Spleen (tissue), 11 donors: ENCODE data around the gene LPP. TPM values are rescaled to one million over a fixed set of nuclear protein-coding genes. Genes with fewer than 3 reads are reported as not detected.

Experiments
- DNase-seq: peaks from one replicate; pipeline ENCODE4 v3.0.0-alpha.2; 2020
- H3K27ac ChIP-seq, 8 donors: fragments of 200-600 bp; sonication (generic) in 7 of 8; 1 replicate in 4 of 8; 2 replicates in 4 of 8; pipeline versions ENCODE4 v1.5.0 to v1.8.0; 2016 to 2021; ENCODE audit warnings: inconsistent platforms in 4 of 8, mild to moderate bottlenecking in 4 of 8, moderate library complexity in 1 of 8
- H3K27me3 ChIP-seq, 7 donors: fragments of 200-600 bp; sonication (generic) in 6 of 7; replicated peaks in 1 of 7; 1 replicate in 4 of 7; 2 replicates in 3 of 7; pipeline versions ENCODE4 v1.5.0 to v1.8.0; 2016 to 2021; ENCODE audit warnings: inconsistent platforms in 3 of 7, mild to moderate bottlenecking in 1 of 7
- H3K36me3 ChIP-seq, 6 donors: fragments of 200-600 bp; sonication (generic) in 5 of 6; 1 replicate in 4 of 6; 2 replicates in 2 of 6; pipeline versions ENCODE4 v1.5.0 to v1.8.0; 2016 to 2021; ENCODE audit warnings: inconsistent platforms in 2 of 6
- H3K4me1 ChIP-seq, 6 donors: fragments of 200-600 bp; sonication (generic) in 5 of 6; 1 replicate in 3 of 6; 2 replicates in 3 of 6; pipeline versions ENCODE4 v1.5.0 to v1.8.0; 2016 to 2021; ENCODE audit warnings: inconsistent platforms in 3 of 6
- H3K4me3 ChIP-seq, 8 donors: fragments of 200-600 bp; sonication (generic) in 7 of 8; 1 replicate in 4 of 8; 2 replicates in 4 of 8; pipeline versions ENCODE4 v1.5.0 to v1.8.0; 2016 to 2021; ENCODE audit warnings: inconsistent platforms in 4 of 8, mild to moderate bottlenecking in 4 of 8, moderate library complexity in 2 of 8
- H3K9me3 ChIP-seq, 8 donors: fragments of 200-600 bp; sonication (generic) in 7 of 8; 1 replicate in 4 of 8; 2 replicates in 4 of 8; pipeline versions ENCODE4 v1.5.0 to v1.8.0; 2016 to 2021; ENCODE audit warnings: inconsistent platforms in 4 of 8
- CTCF ChIP-seq, 11 experiments: fragments of 200-600 bp in 7 of 11; fragments of 450-650 bp in 4 of 11; sonication (generic) in 4 of 11; IDR thresholded peaks in 8 of 11; conservative IDR thresholded peaks in 3 of 11; 1 replicate in 7 of 11; 2 replicates in 4 of 11; pipeline versions ENCODE4 v1.4.0 to v1.8.0; 2016 to 2021; ENCODE audit warnings: antibody characterized with exemption in 11 of 11, inconsistent platforms in 4 of 11, mild to moderate bottlenecking in 1 of 11
- POLR2A ChIP-seq, 3 donors: fragments of 450-650 bp; IDR thresholded peaks; one replicate each; pipeline ENCODE4 v1.5.1; 2017; ENCODE audit warnings: antibody characterized with exemption in 3 of 3, mild to moderate bottlenecking in 1 of 3
- POLR2AphosphoS5 ChIP-seq, 3 donors: sonication (generic); formaldehyde crosslinking; IDR thresholded peaks; one replicate each; pipeline ENCODE4 v1.5.1; 2017; ENCODE audit warnings: antibody characterized with exemption in 3 of 3
- WGBS, 5 donors: extraction: QIAGEN DNeasy Blood & Tissue Kit in 3 of 5; methylation state at CpG; one replicate each; pipeline versions ENCODE4 v1.1.5 to v1.1.7; 2013 to 2018; 5-methylcytosine and 5-hydroxymethylcytosine counted together
- intact Hi-C: fragments of 100-400 bp; cut with DNase I; formaldehyde crosslinking; loops from one replicate; pipeline ENCODE4 v1.15.0; 2023; ENCODE audit warnings: low total_unique reads
- polyA plus RNA-seq, 3 donors: library from polyadenylated mRNA; stranded (reverse); fragments of 200-250 nt; gene quantifications; one replicate each; pipeline ENCODE4 v1.2.1, GENCODE V29; 2013
- total RNA-seq, 7 donors: library from RNA; depleted of rRNA in 3 of 7; stranded (reverse); fragments of >200 nt in 3 of 7; fragmentation: NEBNext Ultra II Directional in 4 of 7; extraction: Animal tissue kit (Norgen Biotek cat#: 25700) in 4 of 7; gene quantifications; one replicate each; pipeline versions ENCODE4 v1.1.0 to v1.2.1, GENCODE V29; 2016 to 2021
- donor health status: healthy with polysubstance abuse.
- donor health status: DM: no; HTN: no; CAD: no; lungs with moderate emphysema.
- donor health status: DM: no; HTN: no; CAD: no.
- donor health status: Bipolar disorder and iron deficiency.
- donor health status: healthy.
- donor health status: DM: no; HTN: no; CAD: no.
- donor health status: DM: yes; HTN: yes; CAD: no.

LPP gene
- total and polyA plus RNA-seq, 10 donors: 2.4 to 270 (median 156) TPM

- no peaks in the 10 kb centered on the region for H3K36me3 ChIP-seq
- H3K27me3 ChIP-seq: no peaks in the 10 kb centered on the region
- no peak overlapping the region for H3K27ac ChIP-seq
- no peak for TF ChIP-seq POLR2AphosphoS5 (IDR thresholded peaks at IDR 0.05)
- no peak for TF ChIP-seq POLR2A (IDR thresholded peaks at IDR 0.05)
- TF ChIP-seq CTCF (IDR thresholded peaks at IDR 0.05 in 8 of 11, conservative IDR thresholded peaks at IDR 0.05 in 3 of 11): no peak
- H3K4me3 ChIP-seq: no peak overlapping the region
- no peak for DNase-seq
- 89 to 93% (median 91%) methylated on average over 9 of the region's 9 CpGs for WGBS, 5 donors
- no peaks in the 10 kb centered on the region for H3K9me3 ChIP-seq
- no peaks in the 10 kb centered on the region for H3K4me1 ChIP-seq
- intact Hi-C loops: no loop called here
Observed at GRCh38 chr3:188926741-188927511, 773.0 kb downstream of the LPP start.

GRCh38 chr3:188927971-188928370, 774.0 kb downstream of the LPP start:
- no peaks in the 10 kb centered on the region for H3K4me1 ChIP-seq
- no peaks in the 10 kb centered on the region for H3K27me3 ChIP-seq
- DNase-seq: no peak
- intact Hi-C loops: no loop called here
- no peak for TF ChIP-seq POLR2A (IDR thresholded peaks at IDR 0.05)
- no peak for TF ChIP-seq CTCF (IDR thresholded peaks at IDR 0.05 in 8 of 11, conservative IDR thresholded peaks at IDR 0.05 in 3 of 11)
- no peak for TF ChIP-seq POLR2AphosphoS5 (IDR thresholded peaks at IDR 0.05)
- no peaks in the 10 kb centered on the region for H3K36me3 ChIP-seq
- no peaks in the 10 kb centered on the region for H3K9me3 ChIP-seq
- H3K4me3 ChIP-seq: no peak overlapping the region
- H3K27ac ChIP-seq: no peak overlapping the region

GRCh38 chr3:188929137-188929536, 775.2 kb downstream of the LPP start:
- no peak for TF ChIP-seq POLR2A (IDR thresholded peaks at IDR 0.05)
- TF ChIP-seq CTCF (IDR thresholded peaks at IDR 0.05 in 8 of 11, conservative IDR thresholded peaks at IDR 0.05 in 3 of 11): no peak
- TF ChIP-seq POLR2AphosphoS5 (IDR thresholded peaks at IDR 0.05): no peak
- WGBS, 5 donors: 81 to 90% (median 83%) methylated on average over 2 of the region's 2 CpGs
- intact Hi-C loops: no loop called here
- Histone ChIP-seq H3K27ac (no peak overlapping the region), H3K36me3 (no peaks in the 10 kb centered on the region), H3K4me3 (no peak overlapping the region), H3K27me3 (no peaks in the 10 kb centered on the region), H3K4me1 (peaks cover 0 to 4% (median 0%) of the 10 kb centered on the region in 6 donors), H3K9me3 (no peaks in the 10 kb centered on the region)
- no peak for DNase-seq

GRCh38 chr3:188931036-188931435, 777.1 kb downstream of the LPP start:
- TF ChIP-seq POLR2A (IDR thresholded peaks at IDR 0.05) (no peak), POLR2AphosphoS5 (IDR thresholded peaks at IDR 0.05) (no peak)
- Histone ChIP-seq H3K4me1 (peaks cover 0 to 4% (median 0%) of the 10 kb centered on the region in 6 donors), H3K27me3 (no peaks in the 10 kb centered on the region), H3K27ac (no peak overlapping the region), H3K9me3 (no peaks in the 10 kb centered on the region), H3K4me3 (no peak overlapping the region), H3K36me3 (no peaks in the 10 kb centered on the region)
- intact Hi-C loops: no loop called here
- DNase-seq: no peak
- WGBS, 5 donors: 51 to 62% (median 58%) methylated on average over 3 of the region's 3 CpGs
